Epithelial cell of proximal tubule (primary cell): ENCODE results near the gene OLFM3. TPM values are rescaled to one million over a fixed set of nuclear protein-coding genes. Genes with fewer than 3 reads are reported as not detected.

ENCODE experiments used
- DNase-seq: peaks from one replicate; pipeline ENCODE4 v3.0.0-alpha.2; 2011; ENCODE audit warnings: low read depth
- H3K4me3 ChIP-seq: 2 replicates; pipeline ENCODE4 v1.5.1; 2011; ENCODE audit warnings: low read depth, mild to moderate bottlenecking, low read length
- CTCF ChIP-seq: conservative IDR thresholded peaks from 2 replicates; pipeline ENCODE4 v1.5.1; 2012; ENCODE audit warnings: low read depth, mild to moderate bottlenecking, low read length
- total RNA-seq: library from RNA; depleted of rRNA; stranded (reverse); fragments of >200 nt; gene quantifications from 2 replicates; pipeline ENCODE4 v1.2.3, GENCODE V29; 2015

OLFM3 gene
- total RNA-seq, 1 donor from 2014 or later, result not detected

- DNase-seq, result no peak
- no peak overlapping the region for H3K4me3 ChIP-seq
- TF ChIP-seq CTCF, result no peak
These were observed 136.8 kb downstream of the OLFM3 start for GRCh38 chr1:101859941-101860340.

- DNase-seq, result no peak
- TF ChIP-seq CTCF, result no peak
- no peak overlapping the region for H3K4me3 ChIP-seq
These were observed 142.5 kb downstream of the OLFM3 start for GRCh38 chr1:101854271-101854670.

GRCh38 chr1:101852936-101853335 lies 143.8 kb downstream of the OLFM3 start:
- no peak overlapping the region for H3K4me3 ChIP-seq
- no peak for TF ChIP-seq CTCF
- DNase-seq, result no peak

GRCh38 chr1:101849356-101849755 lies 147.4 kb downstream of the OLFM3 start:
- H3K4me3 ChIP-seq, result no peak overlapping the region
- TF ChIP-seq CTCF, result no peak
- DNase-seq, result no peak

GRCh38 chr1:101847626-101848025 lies 149.1 kb downstream of the OLFM3 start:
- no peak for TF ChIP-seq CTCF
- no peak for DNase-seq
- no peak overlapping the region for H3K4me3 ChIP-seq

GRCh38 chr1:101846820-101847219 lies 149.9 kb downstream of the OLFM3 start:
- no peak for TF ChIP-seq CTCF
- no peak overlapping the region for H3K4me3 ChIP-seq
- DNase-seq, result no peak

- no peak for DNase-seq
- no peak for TF ChIP-seq CTCF
- no peak overlapping the region for H3K4me3 ChIP-seq
These were observed 153.6 kb downstream of the OLFM3 start for GRCh38 chr1:101843160-101843559.
